ENCODE results near the gene PROX1. TPM values are rescaled to one million over a fixed set of nuclear protein-coding genes. Genes with fewer than 3 reads are reported as not detected.

The PROX1 gene
- total RNA-seq, 1 donor from 2014 or later: 0.32 TPM

DNA sequence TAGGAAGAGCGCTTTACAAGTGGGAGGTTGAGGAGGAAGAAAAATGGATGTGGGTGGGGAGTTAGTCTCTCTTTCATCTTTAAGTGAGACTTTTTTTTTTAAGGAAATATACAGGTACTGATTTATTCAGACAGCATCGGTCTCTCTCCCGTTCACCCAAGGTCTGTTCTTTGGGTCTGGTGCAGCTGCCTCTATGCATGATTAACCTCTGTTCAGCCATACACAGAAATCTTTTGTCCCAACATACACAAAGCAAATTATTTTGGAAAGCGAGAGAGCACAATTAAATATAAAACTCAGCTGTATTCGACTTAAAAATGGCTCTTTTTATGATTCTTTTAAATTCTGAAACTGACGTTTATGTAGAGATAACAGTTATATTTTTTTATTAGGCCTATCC lies 11.0 kb downstream of the PROX1 start:
- H3K27me3 Mint-ChIP-seq (ENCODE audit: low read depth): peaks cover 31% of the 10 kb centered on the region
- no peak overlapping the region for H3K27ac Mint-ChIP-seq (ENCODE audit: unreplicated experiment)
- no peaks in the 10 kb centered on the region for H3K9me3 Mint-ChIP-seq (ENCODE audit: low read depth)
- TF ChIP-seq CTCF (IDR thresholded peaks at IDR 0.05): no peak
- H3K4me1 Mint-ChIP-seq (ENCODE audit: low read depth): no peaks in the 10 kb centered on the region
- no peak for DNase-seq (ENCODE audit: low spot score)
- no peaks in the 10 kb centered on the region for H3K36me3 Mint-ChIP-seq (ENCODE audit: low read depth)
- H3K4me3 Mint-ChIP-seq (ENCODE audit: unreplicated experiment): no peak overlapping the region

DNA sequence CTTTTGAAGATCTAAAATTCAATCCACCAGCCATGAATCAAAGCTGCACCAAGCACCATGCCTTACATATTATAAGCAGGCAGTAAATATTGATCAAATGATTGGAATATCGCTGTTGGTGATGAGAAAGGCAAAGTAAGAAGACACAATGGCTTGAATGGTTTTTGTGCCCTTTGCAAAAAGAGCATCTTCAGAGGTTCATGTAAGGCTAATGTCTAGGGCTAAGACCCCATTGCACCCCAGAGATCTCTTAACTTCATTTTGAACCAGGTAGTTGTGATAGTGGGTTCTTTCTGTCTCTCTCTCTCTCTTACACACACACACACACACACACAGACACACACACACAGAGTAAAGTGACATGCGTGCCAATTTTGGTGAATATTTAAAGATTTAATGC lies 12.0 kb downstream of the PROX1 start:
- no peak overlapping the region for H3K4me3 Mint-ChIP-seq (ENCODE audit: unreplicated experiment)
- no peaks in the 10 kb centered on the region for H3K9me3 Mint-ChIP-seq (ENCODE audit: low read depth)
- H3K27me3 Mint-ChIP-seq (ENCODE audit: low read depth): peaks cover 26% of the 10 kb centered on the region
- no peak for DNase-seq (ENCODE audit: low spot score)
- no peak overlapping the region for H3K27ac Mint-ChIP-seq (ENCODE audit: unreplicated experiment)
- no peaks in the 10 kb centered on the region for H3K36me3 Mint-ChIP-seq (ENCODE audit: low read depth)
- H3K4me1 Mint-ChIP-seq (ENCODE audit: low read depth): no peaks in the 10 kb centered on the region
- no peak for TF ChIP-seq CTCF (IDR thresholded peaks at IDR 0.05)

DNA sequence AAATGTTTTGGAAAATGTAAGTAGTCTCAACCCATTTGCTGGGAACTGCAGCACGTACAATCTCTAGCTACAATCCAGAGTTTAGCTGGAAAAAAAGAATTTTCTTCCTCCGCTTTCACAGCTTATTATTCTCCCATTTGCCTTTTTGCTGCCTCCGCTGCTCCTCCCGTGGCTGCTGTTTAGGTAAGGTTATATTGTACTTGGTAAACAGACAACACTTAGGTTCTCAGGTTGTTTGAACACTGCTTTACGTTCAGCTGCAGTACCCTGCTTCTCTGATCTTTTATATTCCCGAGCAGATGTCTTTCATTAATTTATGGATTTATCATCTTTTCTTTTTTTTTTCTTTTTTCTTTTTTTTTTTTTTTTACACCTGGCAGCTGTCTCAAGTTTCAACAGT lies 14.3 kb downstream of the PROX1 start:
- no peaks in the 10 kb centered on the region for H3K36me3 Mint-ChIP-seq (ENCODE audit: low read depth)
- no peak for TF ChIP-seq CTCF (IDR thresholded peaks at IDR 0.05)
- H3K9me3 Mint-ChIP-seq (ENCODE audit: low read depth): no peaks in the 10 kb centered on the region
- DNase-seq (ENCODE audit: low spot score): no peak
- no peak overlapping the region for H3K27ac Mint-ChIP-seq (ENCODE audit: unreplicated experiment)
- peaks cover 21% of the 10 kb centered on the region for H3K27me3 Mint-ChIP-seq (ENCODE audit: low read depth)
- H3K4me3 Mint-ChIP-seq (ENCODE audit: unreplicated experiment): no peak overlapping the region
- no peaks in the 10 kb centered on the region for H3K4me1 Mint-ChIP-seq (ENCODE audit: low read depth)

- Mint-ChIP-seq H3K27me3 (ENCODE audit: low read depth) (peaks cover 21% of the 10 kb centered on the region), H3K36me3 (ENCODE audit: low read depth) (no peaks in the 10 kb centered on the region), H3K4me1 (ENCODE audit: low read depth) (no peaks in the 10 kb centered on the region), H3K27ac (ENCODE audit: unreplicated experiment) (no peak overlapping the region), H3K9me3 (ENCODE audit: low read depth) (no peaks in the 10 kb centered on the region), H3K4me3 (ENCODE audit: unreplicated experiment) (no peak overlapping the region)
- no peak for TF ChIP-seq CTCF (IDR thresholded peaks at IDR 0.05)
- no peak for DNase-seq (ENCODE audit: low spot score)
Observed at GRCh38 chr1:214002472-214002871, 14.7 kb downstream of the PROX1 start.

DNA sequence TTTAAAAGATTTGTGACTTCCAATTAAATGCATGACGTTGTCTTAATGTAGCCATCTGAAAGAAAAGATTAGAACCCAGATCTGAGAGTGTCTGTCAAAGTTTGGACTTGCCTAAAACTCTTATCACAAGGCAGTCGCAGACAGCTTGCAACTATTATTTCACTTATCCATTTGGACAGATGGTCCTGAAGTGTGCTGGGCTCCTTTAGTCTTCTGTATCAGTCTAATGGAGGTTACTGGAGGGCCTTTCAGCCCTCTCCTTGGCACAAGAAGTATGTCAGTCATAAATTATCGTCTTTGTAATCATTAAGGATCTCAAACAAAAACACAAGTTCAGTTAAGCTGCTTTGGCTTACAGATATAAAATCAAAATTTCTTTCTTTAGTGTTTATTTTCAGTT lies 15.5 kb downstream of the PROX1 start:
- no peaks in the 10 kb centered on the region for H3K36me3 Mint-ChIP-seq (ENCODE audit: low read depth)

More for the DNA sequence above, 15.5 kb downstream of the PROX1 start:
- no peak for TF ChIP-seq CTCF (IDR thresholded peaks at IDR 0.05)
- Mint-ChIP-seq H3K9me3 (ENCODE audit: low read depth) (no peaks in the 10 kb centered on the region), H3K4me3 (ENCODE audit: unreplicated experiment) (no peak overlapping the region), H3K27ac (ENCODE audit: unreplicated experiment) (no peak overlapping the region), H3K4me1 (ENCODE audit: low read depth) (no peaks in the 10 kb centered on the region), H3K27me3 (ENCODE audit: low read depth) (peaks cover 18% of the 10 kb centered on the region)
- no peak for DNase-seq (ENCODE audit: low spot score)
